GM18505 (cell line): Measurements from ENCODE around the gene CLTCL1.
"Not testable (repeated sequence)": the region's sequence is repeated elsewhere in the genome, so short reads cannot be mapped to it uniquely, and the experiment has no call there.

Experiments
- ATAC-seq: cut with Tn5 transposase; IDR thresholded peaks from one replicate; pipeline ENCODE4 v1.9.1; 2021; ENCODE audit not compliant: unreplicated experiment
- POLR2A ChIP-seq: IDR thresholded peaks from 4 replicates; pipeline ENCODE4 v1.6.1; 2011; ENCODE audit warnings: borderline replicate concordance; ENCODE audit not compliant: insufficient read depth, insufficient read length; ENCODE audit errors: extremely low read depth

CLTCL1 gene

GRCh38 chr22:19317865-19318264 is 26.3 kb upstream of the CLTCL1 start:
- no peak for TF ChIP-seq POLR2A
- no peak for ATAC-seq

- ATAC-seq, result no peak
- no peak for TF ChIP-seq POLR2A
Observed at GRCh38 chr22:19307872-19308271, 16.4 kb upstream of the CLTCL1 start.

GRCh38 chr22:19306535-19306934 is 15.0 kb upstream of the CLTCL1 start:
- not testable (repeated sequence) for ATAC-seq

- no peak for TF ChIP-seq POLR2A
- ATAC-seq, result no peak
Observed at GRCh38 chr22:19304547-19304946, 13.0 kb upstream of the CLTCL1 start.

- TF ChIP-seq POLR2A, result no peak
- ATAC-seq, result no peak
Observed at GRCh38 chr22:19303785-19304184, 12.3 kb upstream of the CLTCL1 start.

GRCh38 chr22:19295733-19296132 is 4.2 kb upstream of the CLTCL1 start:
- no peak for TF ChIP-seq POLR2A
- no peak for ATAC-seq

- ATAC-seq, result no peak
- no peak for TF ChIP-seq POLR2A
Observed at GRCh38 chr22:19292458-19293230, 1.1 kb upstream of the CLTCL1 start.

GRCh38 chr22:19291218-19291579 is 320 bp downstream of the CLTCL1 start:
- peak; percentile 38 for ATAC-seq
- no peak for TF ChIP-seq POLR2A

GRCh38 chr22:19290400-19291217 is 910 bp downstream of the CLTCL1 start:
- no peak for TF ChIP-seq POLR2A
- ATAC-seq, result no peak

GRCh38 chr22:19289475-19290161 is 1.9 kb downstream of the CLTCL1 start:
- TF ChIP-seq POLR2A, result no peak
- no peak for ATAC-seq

- no peak for TF ChIP-seq POLR2A
- no peak for ATAC-seq
Observed at GRCh38 chr22:19287889-19288288, 3.6 kb downstream of the CLTCL1 start.

GRCh38 chr22:19287076-19287707 is 4.3 kb downstream of the CLTCL1 start:
- no peak for TF ChIP-seq POLR2A
- ATAC-seq, result no peak

- ATAC-seq, result no peak
Observed at GRCh38 chr22:19285831-19286230, 5.7 kb downstream of the CLTCL1 start.

GRCh38 chr22:19279143-19279542 is 12.4 kb downstream of the CLTCL1 start:
- ATAC-seq, result not testable (repeated sequence)

More at GRCh38 chr22:19285831-19286230, 5.7 kb downstream of the CLTCL1 start:
- no peak for TF ChIP-seq POLR2A

GRCh38 chr22:19277785-19278184 is 13.7 kb downstream of the CLTCL1 start:
- TF ChIP-seq POLR2A, result no peak
- ATAC-seq, result no peak
